Measurements from ENCODE around the gene SEMA3C.

DNA sequence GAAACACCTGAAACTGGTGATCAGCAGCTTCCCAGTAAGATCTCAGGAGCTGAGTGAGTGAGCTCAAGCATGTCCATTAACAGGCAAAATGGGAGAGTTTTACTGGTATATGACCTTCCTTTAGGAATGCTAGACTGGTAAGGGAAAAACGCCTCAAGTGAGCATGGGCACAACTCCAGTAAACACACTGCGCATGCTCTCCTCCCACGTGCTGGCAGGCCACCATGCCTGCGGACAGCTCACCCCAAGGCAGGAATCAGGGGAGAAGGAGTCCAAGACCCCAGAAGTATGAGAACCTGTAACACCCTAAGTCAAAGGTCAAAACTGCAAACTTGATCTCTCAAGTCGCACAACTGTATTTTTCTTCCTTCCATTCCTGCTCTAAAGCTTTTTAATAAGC is 152.1 kb downstream of the SEMA3C start:
- TF ChIP-seq CTCF (conservative IDR thresholded peaks at IDR 0.05; ENCODE audit: low read depth, low read length), result no peak
- TF ChIP-seq EZH2 (IDR thresholded peaks at IDR 0.05; ENCODE audit: borderline replicate concordance, low read depth, low read length, poor library complexity, severe bottlenecking), result no peak

Data from A673 (cell line).